ENCODE results near the gene NUDT22.
A peak's percentile ranks its signal among the peaks of the same experiment; 100 is the strongest.

The NUDT22 gene

DNA sequence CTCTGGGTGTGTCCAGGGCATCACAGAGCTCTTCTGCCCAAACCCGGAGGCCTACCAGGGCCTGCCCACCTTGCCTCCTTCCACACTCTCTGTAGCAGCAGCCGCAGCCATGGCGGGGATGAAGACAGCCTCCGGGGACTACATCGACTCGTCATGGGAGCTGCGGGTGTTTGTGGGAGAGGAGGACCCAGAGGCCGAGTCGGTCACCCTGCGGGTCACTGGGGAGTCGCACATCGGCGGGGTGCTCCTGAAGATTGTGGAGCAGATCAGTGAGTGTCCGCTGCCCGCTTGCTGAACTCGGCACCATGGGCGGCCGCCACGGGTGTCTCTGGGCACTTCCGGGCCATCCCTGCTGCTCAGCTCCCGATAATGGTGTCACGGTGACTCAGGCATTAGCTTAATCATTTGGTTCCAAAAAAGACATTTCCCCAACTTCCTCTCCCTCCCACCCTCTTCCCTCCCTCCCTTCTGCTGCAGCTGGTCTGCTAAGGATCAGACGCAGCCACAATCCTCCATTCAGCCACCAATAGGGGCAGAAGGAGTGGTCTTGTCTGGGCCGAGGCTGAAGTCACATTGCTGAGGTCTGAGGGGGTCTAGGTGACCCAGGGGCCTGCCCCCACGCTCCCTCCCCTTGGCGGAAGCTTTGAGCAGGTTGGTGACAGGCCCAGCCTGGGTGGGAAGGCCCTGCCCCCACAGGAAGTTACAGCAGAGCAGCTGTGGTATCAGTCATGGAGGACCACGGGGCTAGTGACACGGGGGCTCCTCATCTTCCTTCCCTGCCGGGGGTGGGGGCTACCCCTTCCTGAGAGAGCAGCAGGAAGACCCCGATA is 18.6 kb upstream of the NUDT22 start:
- peak overlapping the region; percentile 94 for H3K9ac ChIP-seq (ENCODE audit: low read length)

DNA sequence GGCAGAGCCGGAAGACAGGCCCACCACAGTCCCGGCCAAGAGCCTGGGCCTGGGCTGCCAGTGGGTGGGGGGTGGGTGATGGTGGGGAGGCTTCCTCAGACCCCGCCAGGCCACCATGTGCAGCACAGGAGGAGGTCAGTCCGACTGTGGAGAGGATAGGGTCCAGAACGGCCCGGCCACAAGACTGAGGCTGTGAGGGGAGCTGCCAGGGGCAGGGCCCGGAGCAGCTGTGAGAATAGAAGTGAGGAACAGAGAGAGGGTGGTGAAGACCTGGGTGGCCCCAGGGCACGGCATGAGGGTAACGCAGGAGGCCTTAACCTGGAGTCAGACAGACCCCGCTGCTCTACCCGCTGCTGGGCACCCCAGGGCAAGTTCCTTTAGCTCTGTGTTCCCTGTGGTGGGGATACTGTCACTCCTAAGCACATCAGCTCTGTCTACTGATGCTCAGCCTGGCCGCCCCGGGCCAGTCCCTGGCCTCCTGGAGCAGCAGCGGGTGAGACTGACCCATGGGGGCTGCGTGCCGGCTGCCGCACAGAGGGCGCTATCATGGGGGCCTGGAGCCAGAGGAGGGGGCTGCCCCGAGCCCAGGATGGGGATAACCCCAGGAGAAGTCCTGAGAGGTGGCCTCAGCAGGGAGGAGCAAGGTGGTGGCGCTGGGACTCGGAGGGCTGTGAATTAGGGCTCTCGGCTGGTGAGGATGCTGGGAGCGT is 17.8 kb upstream of the NUDT22 start:
- peak overlapping the region; percentile 94 for H3K9ac ChIP-seq (ENCODE audit: low read length)
- no peaks in the 10 kb centered on the region for H3K27me3 ChIP-seq (ENCODE audit: low read depth, low read length)
- peak overlapping the region; percentile 82 for H3K4me3 ChIP-seq (ENCODE audit: low read length)
- H2AFZ ChIP-seq (ENCODE audit: low read depth, low read length) = no peak overlapping the region
- peaks cover 47% of the 10 kb centered on the region for H3K4me1 ChIP-seq (ENCODE audit: low read length)
- peak overlapping the region; percentile 95 for H3K4me2 ChIP-seq (ENCODE audit: low read length)
- TF ChIP-seq CTCF (IDR thresholded peaks at IDR 0.05; ENCODE audit: low read depth, low read length) = no peak
- TF ChIP-seq EZH2phosphoT487 (IDR thresholded peaks at IDR 0.05; ENCODE audit: low read depth) = no peak
- no peaks in the 10 kb centered on the region for H3K9me3 ChIP-seq (ENCODE audit: insufficient read depth, low read length)
- H3K79me2 ChIP-seq (ENCODE audit: low read length) = peaks cover 31% of the 10 kb centered on the region
- H3K36me3 ChIP-seq (replicated peaks; ENCODE audit: low read depth, low read length) = peaks cover 50% of the 10 kb centered on the region
- H3K27ac ChIP-seq (ENCODE audit: low read length) = peak overlapping the region; percentile 88
- no peaks in the 10 kb centered on the region for H4K20me1 ChIP-seq (ENCODE audit: insufficient read depth, low read length)

More for the DNA sequence above, 18.6 kb upstream of the NUDT22 start:
- Histone ChIP-seq H4K20me1 (ENCODE audit: insufficient read depth, low read length) (no peaks in the 10 kb centered on the region), H2AFZ (ENCODE audit: low read depth, low read length) (no peak overlapping the region), H3K4me3 (ENCODE audit: low read length) (peak overlapping the region; percentile 82), H3K9me3 (ENCODE audit: insufficient read depth, low read length) (no peaks in the 10 kb centered on the region), H3K27me3 (ENCODE audit: low read depth, low read length) (no peaks in the 10 kb centered on the region), H3K36me3 (replicated peaks; ENCODE audit: low read depth, low read length) (peaks cover 55% of the 10 kb centered on the region), H3K27ac (ENCODE audit: low read length) (peak overlapping the region; percentile 88), H3K79me2 (ENCODE audit: low read length) (peaks cover 31% of the 10 kb centered on the region), H3K4me1 (ENCODE audit: low read length) (peaks cover 47% of the 10 kb centered on the region), H3K4me2 (ENCODE audit: low read length) (peak overlapping the region; percentile 95)
- no peak for TF ChIP-seq EZH2phosphoT487 (IDR thresholded peaks at IDR 0.05; ENCODE audit: low read depth)
- TF ChIP-seq CTCF (IDR thresholded peaks at IDR 0.05; ENCODE audit: low read depth, low read length) = no peak

GRCh38 chr11:64208796-64209562 is 17.1 kb upstream of the NUDT22 start:
- peaks cover 50% of the 10 kb centered on the region for H3K36me3 ChIP-seq (replicated peaks; ENCODE audit: low read depth, low read length)
- no peaks in the 10 kb centered on the region for H3K27me3 ChIP-seq (ENCODE audit: low read depth, low read length)
- no peak overlapping the region for H2AFZ ChIP-seq (ENCODE audit: low read depth, low read length)
- no peaks in the 10 kb centered on the region for H4K20me1 ChIP-seq (ENCODE audit: insufficient read depth, low read length)
- no peak overlapping the region for H3K4me3 ChIP-seq (ENCODE audit: low read length)
- H3K27ac ChIP-seq (ENCODE audit: low read length) = 0 out of 2 replicates have a peak overlapping the region, but pooled peaks have one; percentile 88
- H3K4me2 ChIP-seq (ENCODE audit: low read length) = no peak overlapping the region
- H3K9me3 ChIP-seq (ENCODE audit: insufficient read depth, low read length) = no peaks in the 10 kb centered on the region
- peaks cover 31% of the 10 kb centered on the region for H3K79me2 ChIP-seq (ENCODE audit: low read length)
- TF ChIP-seq CTCF (IDR thresholded peaks at IDR 0.05; ENCODE audit: low read depth, low read length) = no peak
- TF ChIP-seq EZH2phosphoT487 (IDR thresholded peaks at IDR 0.05; ENCODE audit: low read depth) = no peak
- H3K4me1 ChIP-seq (ENCODE audit: low read length) = peaks cover 45% of the 10 kb centered on the region
- no peak overlapping the region for H3K9ac ChIP-seq (ENCODE audit: low read length)

DNA sequence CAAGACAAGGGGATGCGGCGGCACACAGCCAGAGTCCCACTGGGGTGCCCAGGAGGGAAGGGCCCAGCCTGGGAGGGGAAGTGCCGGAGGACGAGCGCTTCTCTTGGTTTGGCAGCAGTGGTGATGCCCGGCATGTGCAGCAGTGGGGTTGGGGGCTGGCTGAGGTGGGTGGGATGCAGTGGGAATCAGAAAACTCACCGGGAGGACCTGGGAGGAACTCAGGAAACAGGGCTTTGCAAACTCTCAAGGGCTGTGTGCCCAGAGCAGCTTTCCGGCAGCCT is 16.6 kb upstream of the NUDT22 start:
- TF ChIP-seq EZH2phosphoT487 (IDR thresholded peaks at IDR 0.05; ENCODE audit: low read depth) = no peak
- TF ChIP-seq CTCF (IDR thresholded peaks at IDR 0.05; ENCODE audit: low read depth, low read length) = no peak
- H3K27me3 ChIP-seq (ENCODE audit: low read depth, low read length) = no peaks in the 10 kb centered on the region
- H2AFZ ChIP-seq (ENCODE audit: low read depth, low read length) = no peak overlapping the region
- peaks cover 40% of the 10 kb centered on the region for H3K4me1 ChIP-seq (ENCODE audit: low read length)
- H3K4me2 ChIP-seq (ENCODE audit: low read length) = no peak overlapping the region
- no peaks in the 10 kb centered on the region for H4K20me1 ChIP-seq (ENCODE audit: insufficient read depth, low read length)
- no peaks in the 10 kb centered on the region for H3K9me3 ChIP-seq (ENCODE audit: insufficient read depth, low read length)
- no peak overlapping the region for H3K9ac ChIP-seq (ENCODE audit: low read length)
- H3K79me2 ChIP-seq (ENCODE audit: low read length) = peaks cover 31% of the 10 kb centered on the region
- no peak overlapping the region for H3K27ac ChIP-seq (ENCODE audit: low read length)
- H3K36me3 ChIP-seq (replicated peaks; ENCODE audit: low read depth, low read length) = peaks cover 48% of the 10 kb centered on the region
- no peak overlapping the region for H3K4me3 ChIP-seq (ENCODE audit: low read length)

Measured in OCI-LY3 (cell line).